GM18861 (cell line): ENCODE results near the gene OSBPL1A.
"Not testable (repeated sequence)": the region's sequence is repeated elsewhere in the genome, so short reads cannot be mapped to it uniquely, and the experiment has no call there.

Source experiments
- ATAC-seq: cut with Tn5 transposase; IDR thresholded peaks from one replicate; pipeline ENCODE4 v1.9.1; 2021; ENCODE audit not compliant: unreplicated experiment

The OSBPL1A gene

GRCh38 chr18:24189664-24190346 is 207.8 kb downstream of the OSBPL1A start:
- no peak for ATAC-seq

DNA sequence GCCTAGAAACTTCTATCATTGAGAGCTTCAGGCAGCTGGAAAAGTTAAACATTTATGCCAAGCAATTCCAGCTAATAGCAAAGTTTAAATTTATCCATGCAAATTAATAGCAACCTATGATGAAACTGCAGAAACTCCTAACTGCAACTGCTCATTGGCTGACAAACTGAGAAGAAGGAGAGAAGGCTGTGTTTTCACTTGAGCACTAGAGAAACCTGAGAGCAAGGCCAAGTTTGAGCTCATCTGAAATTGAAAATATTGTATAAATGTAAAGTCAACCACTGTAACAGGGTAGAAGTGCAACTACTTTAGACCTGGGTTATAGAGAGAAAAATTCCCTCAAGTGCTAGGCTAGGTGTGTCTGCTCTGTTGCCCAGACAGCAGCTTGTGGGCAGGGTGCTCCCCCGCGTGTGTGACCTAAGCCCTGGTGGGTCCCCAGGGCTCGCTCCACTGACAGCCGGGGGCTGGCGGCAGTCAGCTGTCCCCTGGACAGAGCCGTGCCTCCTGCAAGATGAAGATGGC is 208.6 kb downstream of the OSBPL1A start:
- peak; percentile 69 for ATAC-seq

GRCh38 chr18:24188120-24188519 is 209.5 kb downstream of the OSBPL1A start:
- ATAC-seq = no peak

- ATAC-seq = no peak
These were observed 209.9 kb downstream of the OSBPL1A start for GRCh38 chr18:24187689-24188088.

DNA sequence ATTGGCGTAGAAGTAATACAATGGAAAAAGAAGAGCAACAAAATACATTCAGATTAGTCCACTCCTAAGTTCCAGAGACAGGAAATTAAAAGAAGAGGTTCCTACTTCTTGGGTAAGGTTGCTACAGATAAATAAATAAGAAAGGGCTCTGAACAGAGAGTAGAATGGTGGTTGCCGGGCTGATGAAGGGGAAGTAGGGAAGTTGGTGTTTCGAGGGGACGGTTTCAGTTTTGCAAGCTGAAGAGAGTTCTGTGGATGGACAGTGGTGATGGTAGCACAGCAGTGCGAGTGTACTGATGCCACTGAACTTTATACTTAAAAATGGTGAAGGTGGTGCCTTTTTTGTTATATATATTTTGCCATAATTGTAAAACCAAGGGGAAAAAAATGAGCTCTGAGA is 210.6 kb downstream of the OSBPL1A start:
- no peak for ATAC-seq

DNA sequence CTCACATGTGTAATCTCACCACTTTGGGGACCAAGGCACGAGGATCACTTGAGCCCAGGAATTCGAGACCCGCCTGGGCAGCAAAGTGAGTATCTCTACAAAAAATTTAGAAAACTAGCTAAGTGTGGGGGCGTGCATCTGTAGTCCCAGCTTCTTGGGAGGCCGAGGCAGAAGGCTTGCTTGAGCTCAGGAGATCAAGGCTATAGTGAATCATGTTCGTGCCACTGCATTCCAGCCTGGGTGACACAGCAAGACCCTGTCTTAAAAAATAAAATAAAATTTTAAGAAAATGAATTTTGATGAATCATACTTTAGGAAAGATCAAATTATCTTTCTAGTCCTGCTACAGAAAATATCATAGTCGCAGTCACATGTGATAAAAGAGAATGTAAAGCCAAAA is 211.8 kb downstream of the OSBPL1A start:
- ATAC-seq = no peak

DNA sequence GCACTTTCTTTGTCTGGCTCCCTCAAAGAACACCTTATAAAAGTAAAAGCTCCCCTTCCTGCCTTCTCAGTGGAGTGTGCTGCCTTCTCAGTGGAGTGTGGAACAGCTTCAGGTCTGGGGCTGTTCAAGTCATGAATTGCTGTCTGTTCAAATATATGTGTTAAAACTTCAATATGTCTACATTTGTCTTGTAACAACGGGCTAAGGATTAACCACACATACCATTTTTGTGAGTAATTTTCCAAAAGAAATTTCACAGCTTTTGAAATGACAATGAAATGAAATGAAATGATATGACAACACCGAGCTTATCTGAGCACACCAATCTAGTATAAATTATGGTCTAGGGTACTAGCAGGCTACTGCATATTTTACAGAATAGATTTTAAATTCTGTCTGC is 215.8 kb downstream of the OSBPL1A start:
- no peak for ATAC-seq

- no peak for ATAC-seq
These were observed 217.6 kb downstream of the OSBPL1A start for GRCh38 chr18:24180048-24180447.

DNA sequence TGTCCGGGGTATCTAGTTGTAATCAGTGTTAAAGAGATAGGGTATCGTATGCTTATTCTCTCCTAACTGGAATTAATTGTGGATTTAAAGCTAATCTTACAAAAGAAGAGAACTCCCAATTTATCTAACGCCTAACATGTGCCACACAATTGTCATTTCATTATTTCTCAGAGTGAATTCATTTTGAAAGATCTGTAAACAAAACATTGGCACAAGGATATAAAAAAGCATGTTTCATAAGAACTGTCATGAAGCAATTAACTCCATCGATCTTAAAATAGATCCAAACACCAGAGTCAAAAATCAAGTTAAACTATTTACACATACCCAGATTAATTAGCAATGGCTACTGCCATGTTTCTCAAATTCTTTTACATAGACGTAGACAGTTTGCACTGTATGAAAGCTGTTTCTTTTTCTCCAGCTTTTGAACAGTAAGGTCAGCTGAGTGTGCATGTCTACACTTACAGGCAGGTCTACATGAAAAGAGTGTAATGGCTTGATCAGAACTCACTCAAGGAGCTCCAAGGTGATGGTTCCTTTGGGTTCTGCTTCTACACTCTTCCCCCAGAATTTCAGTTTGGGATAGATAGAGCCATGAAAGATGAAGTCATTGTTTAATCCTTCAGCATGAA is 220.0 kb downstream of the OSBPL1A start:
- ATAC-seq = no peak

DNA sequence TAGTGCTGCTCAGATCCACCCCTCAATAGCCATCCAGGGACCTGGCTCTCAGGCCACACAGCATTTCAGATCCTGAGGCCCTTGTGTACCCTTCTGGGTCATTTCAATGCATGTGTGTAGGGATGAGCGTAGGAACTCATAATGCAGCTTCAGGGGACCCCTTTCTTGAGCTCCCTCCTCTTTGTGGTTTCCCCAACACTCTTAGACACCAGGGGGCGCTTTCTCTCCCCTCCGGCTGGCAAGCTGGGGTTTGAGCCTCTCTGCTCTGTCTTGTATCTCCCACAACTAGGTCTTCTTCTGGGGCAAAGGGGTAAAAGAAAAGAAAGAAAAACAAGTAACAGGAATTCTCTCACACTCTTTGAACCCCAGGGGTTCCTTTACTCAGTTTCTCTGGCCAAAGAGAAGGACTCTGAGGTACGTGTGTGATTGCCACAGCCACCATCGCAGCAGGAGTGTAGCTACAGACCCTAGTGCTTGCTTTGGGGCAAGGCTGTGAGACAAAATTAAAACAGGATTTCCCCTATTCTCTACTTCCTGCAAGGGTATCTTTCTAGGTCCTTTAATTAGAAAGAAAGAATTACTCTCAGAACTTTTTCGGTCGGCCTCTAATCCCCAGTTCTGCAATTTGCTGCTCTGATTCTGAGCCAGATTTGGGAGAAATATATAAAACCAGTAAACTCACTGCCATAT is 220.8 kb downstream of the OSBPL1A start:
- peak; percentile 78 for ATAC-seq

GRCh38 chr18:24173997-24174396 is 223.6 kb downstream of the OSBPL1A start:
- no peak for ATAC-seq

- ATAC-seq = no peak
These were observed 227.3 kb downstream of the OSBPL1A start for GRCh38 chr18:24170360-24170759.

- no peak for ATAC-seq
These were observed 229.1 kb downstream of the OSBPL1A start for GRCh38 chr18:24168496-24168895.

- no peak for ATAC-seq
These were observed 236.3 kb downstream of the OSBPL1A start for GRCh38 chr18:24161304-24161703.

DNA sequence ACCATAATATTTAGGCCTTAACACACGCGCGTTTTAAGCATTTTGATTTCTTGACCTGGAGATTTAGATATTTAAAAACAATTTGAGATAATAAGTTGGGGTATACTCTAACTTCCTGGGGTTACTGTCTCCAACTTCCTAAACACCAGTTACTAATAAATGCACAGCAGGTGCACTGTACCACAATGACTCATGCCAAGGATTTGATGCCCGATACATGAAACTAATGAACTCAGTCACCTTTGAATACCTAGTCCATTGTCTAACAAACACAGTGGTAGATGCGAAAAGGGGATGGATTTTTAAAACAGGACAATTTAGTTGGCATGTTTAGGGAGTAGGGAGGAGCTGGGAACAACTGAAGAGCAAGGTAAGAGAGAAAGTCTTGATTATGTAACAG is 237.5 kb downstream of the OSBPL1A start:
- no peak for ATAC-seq

GRCh38 chr18:24157855-24158254 is 239.8 kb downstream of the OSBPL1A start:
- no peak for ATAC-seq

GRCh38 chr18:24153397-24153796 is 244.2 kb downstream of the OSBPL1A start:
- ATAC-seq = no peak

DNA sequence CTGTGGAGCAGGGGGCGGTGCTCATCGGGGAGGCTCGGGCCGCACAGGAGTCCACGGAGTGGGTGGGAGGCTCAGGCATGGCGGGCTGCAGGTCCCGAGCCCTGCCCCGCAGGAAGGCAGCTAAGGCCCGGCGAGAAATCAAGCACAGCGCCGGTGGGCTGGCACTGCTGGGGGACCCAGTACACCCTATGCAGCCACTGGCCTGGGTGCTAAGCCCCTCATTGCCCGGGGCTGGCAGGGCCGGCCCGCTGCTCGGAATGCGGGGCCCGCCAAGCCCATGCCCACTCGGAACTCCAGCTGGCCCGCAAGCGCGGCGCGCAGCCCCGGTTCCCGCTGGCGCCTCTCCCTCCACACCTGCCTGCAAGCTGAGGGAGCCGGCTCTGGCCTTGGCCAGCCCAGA is 248.0 kb downstream of the OSBPL1A start:
- ATAC-seq = not testable (repeated sequence)

DNA sequence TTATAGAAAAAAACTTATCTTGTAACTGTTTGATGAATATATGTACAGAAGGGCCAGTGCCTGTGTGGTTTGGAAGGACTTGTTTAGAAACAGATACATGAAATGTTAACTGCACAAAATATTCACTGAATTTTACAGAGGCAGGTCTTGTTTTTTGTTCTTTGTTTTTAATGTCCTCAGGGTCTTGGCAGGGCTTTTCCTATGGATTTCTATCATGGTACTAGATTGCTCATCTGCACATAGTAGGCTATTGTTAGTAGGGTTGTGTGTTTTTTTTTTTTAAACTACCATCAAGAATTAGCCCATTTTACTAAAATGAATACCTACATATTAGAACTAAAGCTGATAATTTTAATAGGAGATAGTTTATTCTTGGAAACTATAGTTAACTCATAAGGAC is 255.2 kb downstream of the OSBPL1A start:
- ATAC-seq = no peak

DNA sequence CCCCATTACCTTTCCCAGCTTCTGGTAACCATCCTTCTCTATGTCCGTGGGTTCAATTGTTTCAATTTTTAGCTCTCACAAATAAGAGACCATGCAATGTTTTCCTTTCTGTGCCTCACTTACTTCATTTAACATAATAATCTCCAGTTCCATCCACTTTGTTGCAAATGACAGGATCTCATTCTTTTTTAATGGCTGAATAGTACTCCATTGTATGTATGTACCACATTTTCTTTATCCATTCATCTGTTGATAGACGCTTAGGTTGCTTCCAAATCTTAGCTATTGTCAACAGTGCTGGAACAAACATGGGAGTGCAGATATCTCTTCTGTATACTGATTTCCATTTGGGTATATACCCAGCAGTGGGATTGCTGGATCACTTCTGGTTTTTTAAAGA is 256.9 kb downstream of the OSBPL1A start:
- ATAC-seq = no peak

DNA sequence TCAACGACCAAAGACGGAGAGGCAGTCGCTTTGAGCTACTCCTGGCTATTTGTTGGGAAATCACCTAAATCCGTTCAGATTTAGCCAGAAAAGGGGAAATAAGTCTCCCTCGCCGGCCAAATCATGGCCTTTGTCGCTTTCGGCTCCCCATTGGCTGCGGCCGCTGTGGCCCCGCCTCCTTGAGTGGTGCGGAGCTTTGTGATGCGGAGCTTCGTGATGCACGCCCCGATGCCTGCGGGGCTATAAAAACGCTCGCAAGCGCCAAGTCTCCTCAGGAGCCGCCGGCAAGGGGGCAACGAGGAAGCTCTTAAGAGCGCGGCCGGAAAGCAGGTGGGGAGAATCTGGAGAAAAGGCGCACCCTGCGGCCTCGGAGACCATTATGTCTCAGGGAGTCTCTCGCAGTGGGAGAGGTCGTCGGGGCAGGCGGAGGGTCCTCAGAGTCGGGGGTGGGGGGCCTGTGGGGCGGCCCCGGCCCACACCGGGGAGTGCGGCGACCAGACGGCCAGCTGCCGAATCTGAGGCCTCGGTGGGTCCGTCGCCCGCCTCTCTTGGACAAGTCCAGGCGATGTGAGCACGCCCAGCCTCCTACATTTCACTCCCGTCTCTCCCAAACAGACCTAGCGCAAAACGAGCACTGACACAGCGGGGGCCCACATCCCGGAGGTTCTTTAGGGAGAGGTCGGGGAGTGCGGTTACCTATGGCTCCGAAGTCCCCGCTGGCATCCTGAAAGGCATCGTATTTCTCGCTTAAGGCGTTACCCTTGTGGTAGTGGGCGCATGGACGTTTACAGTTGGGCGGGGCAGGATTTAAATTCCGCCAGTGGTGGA is 258.6 kb downstream of the OSBPL1A start, which contains the start of gene CABYR:
TSS of gene CABYR (plus strand) at position 274 of the 828 bp plus-strand sequence. CDS start 4,053 bp downstream, outside the sequence.
- ATAC-seq = peak; percentile 90
